OCI-LY3 (cell line): ENCODE results near the gene TRMT1.
A peak's percentile ranks its signal among the peaks of the same experiment; 100 is the strongest.

Experiments
- H2AFZ ChIP-seq: fragments of 200-600, 300-600 bp; shearing (Covaris generic); 2 replicates; pipeline ENCODE4 v1.6.0; 2014; ENCODE audit warnings: antibody characterized with exemption, low read depth, low read length
- H3K27ac ChIP-seq: fragments of 200-600, 300-600 bp; sonication (generic); 2 replicates; pipeline ENCODE4 v1.5.1; 2014; ENCODE audit warnings: mild to moderate bottlenecking, low read length, moderate library complexity, mixed read lengths
- H3K27me3 ChIP-seq: fragments of 200-600, 300-600 bp; sonication (generic); 2 replicates; pipeline ENCODE4 v1.6.1; 2014; ENCODE audit warnings: low read depth, low read length, mixed read lengths
- H3K36me3 ChIP-seq: fragments of 200-600, 300-600 bp; sonication (generic); replicated peaks from 2 replicates; pipeline ENCODE3; 2014; ENCODE audit warnings: low read depth, low read length, mixed read lengths
- H3K4me1 ChIP-seq: fragments of 300-600, 200-600 bp; sonication (generic); 2 replicates; pipeline ENCODE4 v1.6.1; 2014; ENCODE audit warnings: low read length, mixed read lengths
- H3K4me2 ChIP-seq: fragments of 200-600, 300-600 bp; sonication (generic); 2 replicates; pipeline ENCODE4 v1.6.1; 2014; ENCODE audit warnings: low read length, mixed read lengths
- H3K4me3 ChIP-seq: fragments of 300-600, 200-600 bp; sonication (generic); 2 replicates; pipeline ENCODE4 v1.5.1; 2014; ENCODE audit warnings: antibody characterized with exemption, mild to moderate bottlenecking, low read length, moderate library complexity
- H3K79me2 ChIP-seq: fragments of 300-600, 200-600 bp; shearing (Covaris generic); 2 replicates; pipeline ENCODE4 v1.6.1; 2014; ENCODE audit warnings: mild to moderate bottlenecking, low read length, mixed read lengths
- H3K9ac ChIP-seq: fragments of 300-600, 200-600 bp; shearing (Covaris generic); 2 replicates; pipeline ENCODE4 v1.6.0; 2014; ENCODE audit warnings: mild to moderate bottlenecking, low read length, moderate library complexity
- H3K9me3 ChIP-seq: fragments of 200-600, 300-600 bp; shearing (Covaris generic); 2 replicates; pipeline ENCODE4 v1.6.1; 2014; ENCODE audit warnings: low read length, mixed read lengths; ENCODE audit not compliant: insufficient read depth
- H4K20me1 ChIP-seq: fragments of 200-600, 300-600 bp; sonication (generic); 2 replicates; pipeline ENCODE4 v1.6.1; 2016; ENCODE audit warnings: low read length, mixed read lengths; ENCODE audit not compliant: insufficient read depth
- CTCF ChIP-seq: fragments of 200-600, 300-600 bp; sonication (generic); IDR thresholded peaks from 2 replicates; pipeline ENCODE4 v1.5.1; 2014; ENCODE audit warnings: antibody characterized with exemption, low read length, low read depth
- EZH2phosphoT487 ChIP-seq: fragments of 200-600 bp; shearing (Covaris generic); IDR thresholded peaks from 2 replicates; pipeline ENCODE4 v1.6.1; 2018; ENCODE audit warnings: antibody characterized with exemption, mixed run types, low read depth

TRMT1 gene

GRCh38 chr19:13103581-13104359 is 12.8 kb downstream of the TRMT1 start:
- Histone ChIP-seq H3K27me3 (no peaks in the 10 kb centered on the region), H3K4me3 (peak overlapping the region; percentile 90), H3K9me3 (no peaks in the 10 kb centered on the region), H4K20me1 (peaks cover 5% of the 10 kb centered on the region; the same call in 1 of the 2 replicates), H3K4me1 (peaks cover 50% of the 10 kb centered on the region), H3K4me2 (peak overlapping the region; percentile 100), H3K36me3 (peaks cover 21% of the 10 kb centered on the region), H3K27ac (peak overlapping the region; percentile 99), H3K79me2 (peaks cover 15% of the 10 kb centered on the region), H2AFZ (no peak overlapping the region; the same call in 1 of the 2 replicates), H3K9ac (peak overlapping the region; percentile 92)
- TF ChIP-seq EZH2phosphoT487 (no peak), CTCF (no peak)

DNA sequence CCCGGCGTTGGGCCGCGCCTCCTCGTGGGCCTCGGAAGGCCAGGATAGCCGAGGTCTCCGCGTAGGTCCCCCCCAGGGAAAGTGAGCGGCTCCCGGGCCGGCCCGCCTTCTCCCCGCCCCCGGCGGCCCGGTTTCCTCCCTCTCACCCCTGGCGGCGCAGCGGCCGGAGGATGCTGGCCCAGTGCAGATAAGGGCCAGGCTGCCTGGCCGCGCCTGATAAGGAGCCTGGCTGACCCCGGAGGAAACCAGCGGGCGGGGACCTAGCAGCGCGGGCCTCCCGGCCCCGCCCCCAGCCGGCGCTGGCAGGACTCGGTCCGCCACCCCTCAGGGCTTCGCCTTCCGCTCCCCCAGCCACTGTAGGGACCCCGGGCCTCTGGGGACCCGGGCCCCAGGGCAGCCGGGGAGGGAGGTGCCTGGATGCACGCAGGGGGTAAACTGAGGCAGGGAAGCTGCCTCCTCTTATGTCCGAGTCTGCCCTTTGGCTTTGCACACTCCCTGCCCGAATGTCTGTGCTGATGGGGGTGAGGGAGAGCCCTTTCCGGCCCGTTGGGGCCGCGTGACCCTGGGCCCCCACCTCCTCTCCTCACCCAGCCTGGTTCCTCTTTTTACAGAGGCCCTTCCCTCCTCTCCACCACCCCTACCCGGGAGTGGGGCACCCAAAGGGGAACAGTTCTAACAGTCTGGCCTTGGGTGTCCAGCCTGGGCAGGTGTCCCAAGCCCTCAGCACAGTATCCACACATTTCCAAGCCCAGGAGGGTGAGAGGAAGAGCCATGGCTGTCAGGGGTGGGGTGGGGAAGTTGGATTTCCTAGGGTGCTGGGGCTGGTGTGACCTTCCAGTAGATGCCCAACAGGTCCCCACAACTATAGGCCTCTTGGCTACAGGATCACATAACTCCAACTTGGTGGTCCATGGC is 13.6 kb downstream of the TRMT1 start, which contains the start of gene LYL1:
TSS of gene LYL1 (minus strand) at position 193 of the 915 bp plus-strand sequence. CDS start 1,687 bp downstream, outside the sequence.
- no peaks in the 10 kb centered on the region for H3K27me3 ChIP-seq
- peak within 1 kb of the TSS; percentile 100 for H3K4me2 ChIP-seq
- peak within 1 kb of the TSS; percentile 99 for H3K27ac ChIP-seq
- H3K36me3 ChIP-seq: peaks cover 24% of the 10 kb centered on the region
- peaks cover 15% of the 10 kb centered on the region for H3K79me2 ChIP-seq
- no peaks in the 10 kb centered on the region for H3K9me3 ChIP-seq
- no peak for TF ChIP-seq EZH2phosphoT487
- no peak for TF ChIP-seq CTCF
- peaks cover 5% of the 10 kb centered on the region; the same call in 1 of the 2 replicates for H4K20me1 ChIP-seq
- H3K9ac ChIP-seq: peak within 1 kb of the TSS; percentile 92
- peak within 1 kb of the TSS; percentile 90 for H3K4me3 ChIP-seq
- peak within 1 kb of the TSS; percentile 64; the same call in 1 of the 2 replicates for H2AFZ ChIP-seq
- peaks cover 50% of the 10 kb centered on the region for H3K4me1 ChIP-seq

- no peak overlapping the region; the same call in 1 of the 2 replicates for H2AFZ ChIP-seq
- peak overlapping the region; percentile 90 for H3K4me3 ChIP-seq
- H3K27me3 ChIP-seq: no peaks in the 10 kb centered on the region
- peak overlapping the region; percentile 100 for H3K4me2 ChIP-seq
- peak overlapping the region; percentile 99 for H3K27ac ChIP-seq
- peaks cover 50% of the 10 kb centered on the region for H3K4me1 ChIP-seq
- TF ChIP-seq EZH2phosphoT487: no peak
- no peak for TF ChIP-seq CTCF
- H3K36me3 ChIP-seq: peaks cover 20% of the 10 kb centered on the region
- peaks cover 15% of the 10 kb centered on the region for H3K79me2 ChIP-seq
- H3K9ac ChIP-seq: peak overlapping the region; percentile 92
- H3K9me3 ChIP-seq: no peaks in the 10 kb centered on the region
- H4K20me1 ChIP-seq: peaks cover 5% of the 10 kb centered on the region; the same call in 1 of the 2 replicates
These were observed 14.2 kb downstream of the TRMT1 start for GRCh38 chr19:13102416-13102665.
